Fibroblast of the aortic adventitia (primary cell): ENCODE measurements around the gene ARHGEF33. TPM values are rescaled to one million over a fixed set of nuclear protein-coding genes. Genes with fewer than 3 reads are reported as not detected.

Source experiments
- DNase-seq: peaks from one replicate; pipeline ENCODE4 v3.0.0-alpha.2; 2010; ENCODE audit warnings: low read depth
- H3K4me3 ChIP-seq: 2 replicates; pipeline ENCODE4 v1.5.1; 2011; ENCODE audit warnings: low read depth, mild to moderate bottlenecking, control low read depth, low read length, moderate library complexity
- CTCF ChIP-seq: IDR thresholded peaks from 2 replicates; pipeline ENCODE4 v1.5.1; 2011; ENCODE audit warnings: mild to moderate bottlenecking, low read length, control low read depth, inconsistent platforms; ENCODE audit not compliant: insufficient read depth
- total RNA-seq: library from RNA; depleted of rRNA; stranded (reverse); fragments of >200 nt; gene quantifications from 2 replicates; pipeline ENCODE4 v1.2.3, GENCODE V29; 2012; ENCODE audit warnings: low replicate concordance

ARHGEF33 gene
- total RNA-seq, 1 donor: 0.54 TPM

GRCh38 chr2:38948995-38949394 lies 59.3 kb downstream of the ARHGEF33 start:
- no peak for DNase-seq
- H3K4me3 ChIP-seq: no peak overlapping the region
- no peak for TF ChIP-seq CTCF

- DNase-seq: no peak
- no peak for TF ChIP-seq CTCF
Observed at GRCh38 chr2:38951766-38952165, 62.1 kb downstream of the ARHGEF33 start.

GRCh38 chr2:38957972-38958371 lies 68.3 kb downstream of the ARHGEF33 start:
- TF ChIP-seq CTCF: no peak
- H3K4me3 ChIP-seq: no peak overlapping the region

More at GRCh38 chr2:38951766-38952165, 62.1 kb downstream of the ARHGEF33 start:
- H3K4me3 ChIP-seq: no peak overlapping the region

GRCh38 chr2:38959466-38959865 lies 69.8 kb downstream of the ARHGEF33 start:
- no peak for DNase-seq
- no peak for TF ChIP-seq CTCF
- H3K4me3 ChIP-seq: no peak overlapping the region

More at GRCh38 chr2:38957972-38958371, 68.3 kb downstream of the ARHGEF33 start:
- DNase-seq: no peak

- peak; percentile 74 for DNase-seq
- TF ChIP-seq CTCF: no peak
- peak overlapping the region; percentile 56 for H3K4me3 ChIP-seq
Observed at GRCh38 chr2:38959938-38960608, 70.4 kb downstream of the ARHGEF33 start.

GRCh38 chr2:38960609-38961320 lies 71.1 kb downstream of the ARHGEF33 start:
- H3K4me3 ChIP-seq: peak overlapping the region; percentile 54
- no peak for DNase-seq
- no peak for TF ChIP-seq CTCF

GRCh38 chr2:38966006-38966405 lies 76.3 kb downstream of the ARHGEF33 start:
- no peak overlapping the region for H3K4me3 ChIP-seq
- no peak for TF ChIP-seq CTCF
- DNase-seq: no peak
